ENCODE data around the gene ALPG.

ALPG gene

GRCh38 chr2:232372231-232373208 is 34.1 kb upstream of the ALPG start:
- TF ChIP-seq CTCF (IDR thresholded peaks at IDR 0.05; ENCODE audit: control insufficient read depth, insufficient read depth, low read depth, low read length, missing control alignments) = no peak
- H3K4me3 ChIP-seq (ENCODE audit: control insufficient read depth, low read depth, low read length) = no peak overlapping the region
- DNase-seq (ENCODE audit: low read depth) = peak; percentile 47

- no peak for DNase-seq (ENCODE audit: low read depth)
- H3K4me3 ChIP-seq (ENCODE audit: control insufficient read depth, low read depth, low read length) = no peak overlapping the region
- TF ChIP-seq CTCF (IDR thresholded peaks at IDR 0.05; ENCODE audit: control insufficient read depth, insufficient read depth, low read depth, low read length, missing control alignments) = no peak
Measured at GRCh38 chr2:232374356-232374755, 32.3 kb upstream of the ALPG start.

GRCh38 chr2:232375164-232375563 is 31.5 kb upstream of the ALPG start:
- DNase-seq (ENCODE audit: low read depth) = no peak
- no peak for TF ChIP-seq CTCF (IDR thresholded peaks at IDR 0.05; ENCODE audit: control insufficient read depth, insufficient read depth, low read depth, low read length, missing control alignments)
- H3K4me3 ChIP-seq (ENCODE audit: control insufficient read depth, low read depth, low read length) = no peak overlapping the region

- no peak for TF ChIP-seq CTCF (IDR thresholded peaks at IDR 0.05; ENCODE audit: control insufficient read depth, insufficient read depth, low read depth, low read length, missing control alignments)
- no peak for DNase-seq (ENCODE audit: low read depth)
- no peak overlapping the region for H3K4me3 ChIP-seq (ENCODE audit: control insufficient read depth, low read depth, low read length)
Measured at GRCh38 chr2:232376260-232376659, 30.4 kb upstream of the ALPG start.

GRCh38 chr2:232376713-232377112 is 29.9 kb upstream of the ALPG start:
- no peak for TF ChIP-seq CTCF (IDR thresholded peaks at IDR 0.05; ENCODE audit: control insufficient read depth, insufficient read depth, low read depth, low read length, missing control alignments)
- DNase-seq (ENCODE audit: low read depth) = no peak
- no peak overlapping the region for H3K4me3 ChIP-seq (ENCODE audit: control insufficient read depth, low read depth, low read length)

- DNase-seq (ENCODE audit: low read depth) = no peak
- no peak for TF ChIP-seq CTCF (IDR thresholded peaks at IDR 0.05; ENCODE audit: control insufficient read depth, insufficient read depth, low read depth, low read length, missing control alignments)
- no peak overlapping the region for H3K4me3 ChIP-seq (ENCODE audit: control insufficient read depth, low read depth, low read length)
Measured at GRCh38 chr2:232377319-232377718, 29.3 kb upstream of the ALPG start.
